ENCODE data around the gene COL27A1.
A peak's percentile ranks its signal among the peaks of the same experiment; 100 is the strongest.

COL27A1 gene

DNA sequence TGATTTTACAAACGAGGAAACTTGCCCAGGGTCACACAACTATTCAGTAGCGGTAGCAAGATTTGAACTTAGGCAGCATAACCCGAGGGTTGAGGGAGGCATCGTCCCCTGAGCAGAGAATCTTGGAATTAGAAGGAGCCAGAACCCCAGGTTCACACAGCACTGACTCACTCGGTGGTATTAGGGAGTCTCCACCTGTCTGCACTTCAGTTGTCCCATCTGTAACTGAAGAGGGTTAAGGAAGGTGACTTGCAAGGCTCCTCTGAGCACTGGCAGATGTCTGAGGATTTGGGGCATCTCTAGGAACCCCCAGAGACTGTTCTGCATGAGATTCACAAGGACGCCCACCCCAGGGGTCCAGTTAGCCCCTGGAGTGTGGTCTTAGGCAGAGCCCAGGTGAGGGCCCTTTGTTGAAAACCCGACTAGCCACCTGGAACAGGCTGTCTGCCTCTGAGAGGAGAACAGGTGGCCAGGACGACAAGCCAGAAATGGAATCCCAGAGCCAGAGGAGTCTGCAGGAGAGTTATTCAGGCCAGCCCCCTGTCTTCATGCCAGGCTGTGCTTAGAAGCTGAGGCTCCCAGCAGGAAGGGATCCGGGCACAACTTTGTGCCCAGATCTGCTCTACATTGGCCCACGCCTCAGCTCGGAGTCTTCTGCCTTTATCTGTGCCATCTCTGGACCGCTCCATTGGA, 117.5 kb downstream of the COL27A1 start:
- no peak for DNase-seq (ENCODE audit: low read depth)

DNA sequence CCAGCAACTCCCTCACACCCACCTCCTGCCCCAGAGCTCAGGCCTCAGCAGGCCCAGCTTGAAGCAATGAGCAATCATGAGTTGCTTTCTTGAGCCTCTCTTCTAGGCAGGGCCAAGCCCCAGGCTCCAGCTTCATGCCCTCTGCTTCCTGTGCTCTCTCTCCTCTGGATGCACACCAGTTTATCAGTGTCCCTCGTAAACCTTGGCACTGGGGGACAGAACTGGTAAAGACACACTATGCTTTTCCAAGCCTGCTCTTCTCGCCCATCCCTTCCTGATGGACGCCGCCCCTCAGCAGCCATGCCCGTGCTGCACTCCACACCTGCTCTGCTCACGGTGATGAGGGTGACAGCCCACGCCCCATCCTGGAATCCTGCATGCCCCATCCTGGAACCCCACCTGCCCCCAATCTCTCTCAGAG, 118.1 kb downstream of the COL27A1 start:
- DNase-seq (ENCODE audit: low read depth), result no peak

DNA sequence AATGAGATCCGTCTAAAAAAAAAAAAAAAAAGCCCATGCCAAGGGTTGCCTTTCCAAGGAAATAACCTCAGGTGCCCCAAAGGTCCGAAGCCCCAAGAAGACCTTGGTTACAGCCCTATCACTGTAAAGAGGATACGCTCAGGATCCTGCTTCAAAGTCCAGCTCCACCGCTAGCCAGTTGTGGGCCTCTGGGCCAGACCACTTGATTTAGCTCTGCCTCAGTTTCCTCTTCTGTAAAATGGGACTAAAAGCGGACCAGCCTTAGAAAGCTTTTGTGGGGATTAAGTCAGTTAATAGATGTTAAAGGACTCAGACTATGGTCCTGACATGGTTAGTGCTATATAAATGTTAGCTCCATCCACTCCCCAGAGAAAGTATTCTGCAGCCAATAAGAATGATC, 118.9 kb downstream of the COL27A1 start:
- DNase-seq (ENCODE audit: low read depth), result no peak

DNA sequence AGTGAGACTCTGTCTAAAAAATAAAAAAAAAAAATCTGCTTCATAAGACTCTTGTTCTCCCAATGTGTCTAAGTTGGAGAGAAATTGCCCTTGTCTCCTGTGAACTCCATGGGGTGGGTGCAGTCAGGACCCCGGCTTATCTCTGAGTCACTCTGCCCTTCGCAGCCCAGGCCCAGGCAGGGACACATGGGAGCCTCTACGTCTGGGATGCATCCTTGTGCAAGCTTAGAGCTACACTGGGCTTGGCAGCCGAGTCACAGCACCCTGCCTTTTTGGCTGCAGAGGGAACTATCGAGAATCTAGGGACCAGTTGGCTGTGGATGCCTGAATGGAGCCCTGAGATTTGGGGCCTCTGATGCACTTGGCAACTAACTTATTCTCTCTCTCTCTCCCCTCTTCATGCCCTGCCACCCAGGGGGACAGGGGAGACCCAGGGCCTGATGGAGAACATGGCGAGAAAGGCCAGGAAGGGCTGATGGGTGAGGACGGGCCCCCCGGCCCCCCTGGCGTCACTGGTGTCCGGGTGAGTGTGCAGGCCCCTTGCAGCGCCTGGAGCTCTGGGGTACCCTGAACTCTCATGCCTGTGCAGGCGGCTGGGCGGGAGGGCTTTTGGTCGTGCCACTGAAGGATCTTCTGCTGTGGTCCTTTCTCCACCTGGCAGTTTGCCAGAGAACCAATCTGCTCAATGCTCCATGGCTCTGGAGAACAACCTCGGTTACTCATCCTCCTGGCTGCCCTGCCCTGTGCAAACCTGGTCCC, 120.1 kb downstream of the COL27A1 start:
- DNase-seq (ENCODE audit: low read depth), result peak; percentile 42

DNA sequence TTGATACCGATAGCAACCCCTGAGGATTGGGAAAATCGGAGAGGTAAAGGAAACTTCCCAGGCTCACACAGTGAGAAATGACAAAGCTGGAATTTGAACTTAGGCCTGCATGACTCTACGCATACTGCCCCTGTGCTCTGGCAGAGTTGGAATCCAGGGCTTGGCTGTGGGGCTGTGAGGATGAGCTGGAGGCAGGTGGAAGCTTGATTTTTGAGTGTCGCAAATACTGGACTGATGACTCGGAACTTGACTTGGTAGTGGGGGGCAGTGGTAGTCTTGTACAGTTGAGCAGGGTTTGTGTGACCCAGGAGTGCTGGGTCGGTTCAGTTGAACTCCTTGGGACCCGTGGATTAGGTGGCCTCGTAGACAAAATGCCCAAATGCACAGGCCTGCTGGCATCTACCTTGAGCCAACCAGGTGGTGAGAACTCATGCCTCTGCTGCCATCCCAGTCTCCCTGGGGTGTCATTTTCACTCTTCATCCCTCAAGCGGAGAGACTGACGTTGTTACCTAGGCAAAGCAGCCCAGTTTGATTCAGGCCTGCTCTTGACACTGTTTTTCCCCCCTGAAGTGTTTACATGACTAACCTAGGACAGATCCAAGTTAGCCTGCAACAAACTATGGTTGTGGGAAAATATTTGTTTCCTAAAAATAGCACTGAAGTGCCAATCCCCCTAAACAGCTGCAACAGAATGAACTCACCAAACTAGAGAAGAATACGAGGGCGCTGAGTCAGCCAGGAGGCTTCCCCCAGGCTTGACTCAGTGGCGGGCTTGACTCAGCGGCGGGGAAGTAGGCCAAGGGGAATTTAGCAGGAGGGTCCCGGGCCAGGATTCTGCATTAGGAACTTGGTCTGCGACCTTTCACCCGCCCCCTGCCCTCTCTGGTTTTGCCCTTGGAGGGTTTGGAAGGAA, 121.8 kb downstream of the COL27A1 start:
- peak; percentile 98 for DNase-seq (ENCODE audit: low read depth)

DNA sequence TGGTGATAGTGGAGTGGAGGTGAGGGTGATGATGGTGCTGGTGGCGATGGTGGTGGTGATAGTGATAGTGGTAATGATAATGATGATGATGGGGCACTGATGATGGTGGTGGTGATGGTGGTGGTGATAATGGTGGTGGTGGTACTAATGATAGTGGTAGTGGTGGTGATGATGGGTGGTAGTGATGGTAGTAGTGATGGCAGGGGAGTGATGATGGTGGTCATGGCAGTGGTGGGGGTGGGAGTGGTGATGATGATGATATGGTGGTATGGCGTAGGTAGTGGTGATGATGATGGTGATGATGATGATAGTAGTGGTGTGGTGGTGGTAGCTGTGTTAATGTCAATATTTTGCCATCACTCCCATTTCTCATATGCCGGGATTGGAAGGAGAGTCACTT, 123.0 kb downstream of the COL27A1 start:
- no peak for DNase-seq (ENCODE audit: low read depth)

DNA sequence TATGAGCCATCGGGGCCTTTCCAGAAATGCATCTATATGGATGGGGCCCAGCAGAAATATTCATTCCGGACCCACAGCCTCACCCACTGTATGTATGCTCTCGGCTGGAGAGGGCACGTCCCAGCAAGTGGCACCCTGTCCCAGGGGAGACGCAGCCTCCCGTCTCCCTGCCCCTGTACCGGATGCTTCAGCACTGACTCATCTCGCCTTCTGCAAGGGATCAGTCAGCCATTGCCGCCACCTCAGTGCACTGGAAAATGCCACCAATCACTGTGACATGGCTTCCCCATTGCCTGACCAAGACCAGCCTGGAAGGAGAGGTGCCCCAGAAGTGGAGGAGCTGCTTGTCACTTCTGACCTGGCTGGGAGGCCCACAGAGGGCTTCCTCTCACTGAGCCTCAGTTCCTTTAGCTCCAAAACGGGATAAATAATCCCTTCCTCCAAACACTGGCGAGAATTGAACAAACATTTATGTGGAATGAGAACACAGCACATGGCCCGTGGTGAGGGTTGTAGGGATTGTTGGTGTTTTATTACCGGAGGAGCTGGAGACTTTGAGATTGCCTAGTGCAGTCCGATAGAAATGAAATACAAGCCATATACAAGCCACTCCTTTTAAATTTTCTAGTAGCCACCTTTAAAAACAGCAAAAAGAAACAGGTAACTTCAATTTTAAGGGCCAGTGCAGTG, 123.7 kb downstream of the COL27A1 start:
- peak; percentile 95 for DNase-seq (ENCODE audit: low read depth)

DNA sequence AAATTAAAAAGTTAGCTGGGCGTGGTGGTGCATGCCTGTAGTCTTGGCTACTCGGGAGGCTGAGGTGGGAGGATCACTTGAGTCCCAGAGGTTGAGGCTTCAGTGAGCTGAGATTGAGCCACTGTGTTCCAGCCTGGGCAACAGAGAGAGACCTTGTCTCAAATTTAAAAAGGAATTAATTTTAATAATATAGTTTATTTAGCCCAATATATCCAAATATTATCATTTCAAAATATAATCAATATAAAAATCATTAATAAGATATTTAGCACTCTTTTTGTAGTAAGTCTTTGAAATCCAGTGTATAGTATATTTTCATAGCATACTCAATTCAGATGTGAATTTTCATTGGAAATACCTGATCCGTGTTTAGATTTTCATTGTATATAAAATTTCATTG, 124.4 kb downstream of the COL27A1 start:
- no peak for DNase-seq (ENCODE audit: low read depth)

DNA sequence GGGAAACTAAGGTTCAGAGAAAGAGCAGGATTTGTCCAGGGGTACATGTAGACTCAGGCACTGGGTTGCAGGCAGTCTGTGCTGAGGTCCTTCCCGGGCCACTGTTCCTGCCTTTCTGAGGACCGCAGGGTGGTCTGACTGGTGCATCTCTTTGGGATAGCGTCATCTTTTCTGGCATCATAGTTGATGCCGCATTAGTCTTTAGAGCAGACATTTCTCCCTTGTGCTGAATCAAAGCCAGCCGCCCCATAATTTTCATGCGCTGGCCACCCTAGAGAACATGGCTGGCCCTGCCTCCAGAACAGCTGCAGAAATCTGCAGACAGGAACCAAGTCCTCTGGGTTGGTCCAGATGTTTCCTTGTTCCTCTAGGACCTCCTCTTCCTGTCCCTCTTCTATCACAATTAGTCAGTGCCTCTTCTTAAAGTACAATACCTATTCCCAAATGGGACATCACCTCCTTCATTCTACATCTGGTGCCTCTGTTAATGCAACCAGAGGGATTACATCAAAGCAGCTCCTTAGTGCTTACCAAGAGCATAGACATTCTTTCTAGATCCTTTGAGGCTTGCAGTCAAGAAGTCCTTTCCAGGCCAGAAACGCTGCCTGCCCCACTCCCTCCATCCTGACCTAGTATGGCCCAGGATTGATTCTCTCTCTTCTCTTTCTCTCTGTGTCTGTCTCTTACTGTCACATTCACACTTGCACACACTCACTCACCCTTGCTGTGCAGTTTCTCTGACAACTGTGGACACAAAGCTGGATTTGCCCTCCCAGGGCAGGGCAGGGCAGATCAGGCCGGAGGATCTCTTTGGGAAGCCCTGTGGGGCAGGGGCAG, 125.5 kb downstream of the COL27A1 start:
- peak; percentile 69 for DNase-seq (ENCODE audit: low read depth)

DNA sequence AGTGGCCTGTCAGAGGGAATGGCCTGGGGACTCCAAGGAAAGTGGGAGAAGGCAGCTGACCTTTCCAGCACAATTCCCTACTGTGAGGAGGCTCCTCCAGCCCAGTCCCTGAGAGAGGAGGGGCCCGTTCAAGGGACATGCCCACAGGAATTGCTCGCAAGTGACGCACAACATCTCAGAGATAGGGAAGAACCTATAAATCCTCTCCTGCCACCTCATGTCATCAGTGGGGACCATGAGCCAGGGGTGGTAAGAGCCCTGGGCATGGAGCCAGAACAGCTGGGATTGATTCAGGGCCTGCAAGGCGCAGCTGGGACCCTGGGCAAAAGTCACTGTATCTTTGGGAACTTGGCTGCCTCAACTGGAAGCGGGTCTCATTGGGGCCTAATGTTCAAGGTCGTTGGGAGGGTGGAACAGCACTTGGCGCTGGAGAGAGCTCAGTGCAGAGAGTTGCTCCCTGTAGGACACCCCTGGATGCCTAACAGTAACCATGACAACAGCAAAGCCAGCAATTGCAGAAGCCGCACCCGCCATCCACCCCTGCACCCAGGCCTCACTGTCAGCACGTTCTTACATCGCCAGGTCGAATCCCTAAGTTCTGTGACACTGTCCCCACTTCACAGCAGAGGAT, 126.3 kb downstream of the COL27A1 start:
- peak; percentile 76 for DNase-seq (ENCODE audit: low read depth)

DNA sequence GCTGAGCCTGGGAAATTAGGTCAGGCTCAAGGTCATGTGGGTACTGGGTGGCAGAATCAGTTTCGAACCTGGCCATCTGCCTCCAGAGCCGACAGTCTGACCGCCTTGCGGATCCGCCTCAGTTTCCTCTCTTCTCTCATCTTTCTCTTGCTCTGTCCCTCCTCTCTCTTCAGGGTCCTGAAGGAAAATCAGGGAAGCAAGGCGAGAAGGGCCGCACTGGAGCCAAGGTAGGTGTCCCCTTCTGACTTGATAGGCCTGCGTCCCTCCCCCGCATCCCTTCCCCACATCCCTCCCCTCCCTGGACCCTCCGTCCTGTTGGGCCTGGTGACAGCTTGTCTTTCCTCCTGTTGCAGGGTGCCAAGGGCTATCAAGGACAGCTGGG, 126.8 kb downstream of the COL27A1 start:
- DNase-seq (ENCODE audit: low read depth), result no peak

DNA sequence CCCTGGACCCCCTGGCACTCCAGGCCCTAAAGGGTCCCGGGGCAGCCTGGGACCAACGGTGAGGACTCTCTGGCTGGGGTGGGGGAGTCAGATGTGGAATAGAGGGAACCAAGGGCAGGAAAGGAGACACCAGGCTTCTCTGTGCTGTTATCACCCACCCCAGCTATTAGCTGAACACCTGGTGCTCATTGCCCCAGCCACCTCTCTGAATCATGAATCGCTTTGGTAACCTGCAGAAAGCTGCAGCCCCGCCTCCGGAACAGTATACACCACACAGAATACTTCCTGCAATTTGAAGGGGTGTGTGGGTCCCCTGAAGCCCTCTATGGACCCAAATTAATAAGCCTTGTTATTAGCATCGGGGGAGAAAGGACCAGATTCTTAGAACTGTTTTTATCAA, 127.2 kb downstream of the COL27A1 start:
- no peak for DNase-seq (ENCODE audit: low read depth)

DNA sequence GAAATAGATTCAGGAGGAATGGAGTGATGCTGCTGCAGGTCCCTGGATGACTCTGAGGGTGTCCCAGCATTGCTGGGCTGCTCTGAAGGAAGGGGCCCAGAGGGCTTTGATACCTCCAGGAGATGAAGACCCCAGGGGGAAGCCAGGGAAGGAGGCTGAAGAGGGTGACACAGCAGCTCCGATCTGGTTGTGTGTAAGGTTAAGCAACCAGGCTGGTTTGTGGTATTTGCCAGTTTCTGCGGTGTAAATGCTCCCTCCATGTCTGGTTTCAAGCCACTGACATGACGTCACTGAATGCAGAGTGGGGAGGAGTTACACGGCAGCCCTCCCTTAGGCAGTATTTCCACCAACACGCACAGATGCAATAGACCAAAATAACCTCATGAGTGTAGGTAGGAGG, 127.6 kb downstream of the COL27A1 start:
- peak; percentile 95 for DNase-seq (ENCODE audit: low read depth)

DNA sequence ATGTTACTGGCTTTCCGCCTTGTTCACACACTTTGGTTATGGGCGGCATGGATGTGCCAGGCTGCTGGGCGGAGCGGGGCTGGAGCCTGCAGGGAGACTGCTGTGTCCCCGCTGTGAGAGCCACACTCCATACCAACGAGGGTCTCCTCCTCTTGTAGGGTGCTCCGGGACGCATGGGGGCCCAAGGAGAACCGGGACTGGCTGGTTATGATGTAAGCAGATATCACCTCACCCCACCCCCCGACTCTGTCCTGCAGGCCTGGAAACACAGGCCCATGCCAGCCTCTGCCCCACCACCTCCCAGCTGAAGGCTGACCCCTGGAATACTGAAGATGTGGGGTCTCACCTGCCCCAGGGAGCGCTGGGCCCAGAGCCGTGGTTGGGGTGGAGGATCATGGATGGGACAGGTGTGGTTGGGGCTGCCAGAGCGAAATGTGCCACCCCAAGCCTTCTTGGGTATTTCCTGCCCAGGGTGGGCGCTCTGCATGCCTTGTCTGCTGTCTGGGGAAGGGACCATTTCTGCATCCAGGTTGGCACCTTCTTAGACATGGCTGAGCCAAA, 128.3 kb downstream of the COL27A1 start:
- DNase-seq (ENCODE audit: low read depth), result no peak

DNA sequence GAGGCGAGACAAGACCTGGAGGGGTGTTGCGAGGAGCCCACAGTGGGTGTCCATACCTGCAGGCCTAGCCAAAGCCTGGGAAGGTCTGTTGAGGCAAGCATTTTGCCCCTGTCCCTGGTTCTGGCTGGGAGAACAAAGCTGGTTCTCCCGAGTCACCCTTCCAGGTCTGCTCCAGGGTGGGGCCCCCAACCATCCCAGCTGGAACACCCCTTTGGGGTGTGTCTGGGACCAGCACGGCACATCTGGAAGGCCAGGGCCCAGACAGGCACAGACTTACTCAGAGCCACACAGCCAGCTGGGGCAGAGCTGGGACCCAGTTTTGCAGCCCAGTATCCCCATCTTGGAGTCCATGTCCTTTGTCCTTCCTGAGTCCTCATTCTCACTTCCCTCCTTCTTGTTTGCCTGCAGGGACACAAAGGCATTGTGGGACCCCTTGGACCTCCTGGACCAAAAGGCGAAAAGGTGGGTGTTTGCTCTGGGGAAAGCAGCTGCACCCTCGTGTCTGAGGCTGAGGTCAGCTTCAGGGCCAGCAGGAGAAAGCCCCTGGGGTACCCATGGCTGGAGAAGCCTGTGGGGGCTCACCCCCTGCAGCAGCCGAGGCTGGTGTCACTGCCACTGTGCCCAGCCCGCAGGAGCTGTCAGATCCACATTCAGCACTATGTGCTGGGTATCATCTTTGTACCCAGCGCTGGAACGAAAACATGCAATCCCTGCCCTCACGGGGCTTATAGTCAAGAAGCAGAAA, 129.2 kb downstream of the COL27A1 start:
- no peak for DNase-seq (ENCODE audit: low read depth)

DNA sequence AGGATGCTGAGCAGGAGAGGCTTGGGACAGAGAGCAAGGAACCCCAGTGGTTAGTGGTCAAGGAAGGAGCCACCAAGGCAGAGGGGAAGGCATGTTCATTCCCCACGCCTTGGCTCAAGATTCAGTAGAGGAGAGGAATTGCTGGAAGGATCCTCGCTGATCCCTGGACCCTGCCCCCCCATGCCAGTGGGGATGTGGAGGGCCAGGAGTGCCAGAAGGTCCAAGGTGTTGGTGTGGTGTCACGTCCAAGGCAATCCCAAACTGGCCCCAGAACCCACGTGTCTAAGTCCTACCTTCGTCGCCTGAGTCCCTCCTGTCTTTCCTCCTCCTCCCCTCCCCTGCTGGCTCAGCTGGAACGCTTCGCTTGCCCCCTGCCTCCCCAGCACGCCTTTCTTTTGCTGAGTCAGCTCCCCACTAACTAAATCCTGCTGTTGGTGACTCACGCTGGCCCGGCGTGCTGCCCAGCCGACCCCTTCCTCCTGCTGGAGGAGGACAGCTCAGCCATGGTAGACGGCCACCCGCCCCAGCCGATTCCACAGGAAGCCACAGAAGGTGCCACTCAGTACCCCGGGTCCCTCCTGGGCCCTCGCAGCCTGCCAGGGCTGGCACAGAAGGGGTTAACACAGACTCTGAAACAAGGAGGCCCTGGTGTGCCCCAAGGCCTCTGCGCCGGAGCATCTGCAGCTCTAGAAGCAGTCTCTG, 130.0 kb downstream of the COL27A1 start:
- peak; percentile 95 for DNase-seq (ENCODE audit: low read depth)

DNA sequence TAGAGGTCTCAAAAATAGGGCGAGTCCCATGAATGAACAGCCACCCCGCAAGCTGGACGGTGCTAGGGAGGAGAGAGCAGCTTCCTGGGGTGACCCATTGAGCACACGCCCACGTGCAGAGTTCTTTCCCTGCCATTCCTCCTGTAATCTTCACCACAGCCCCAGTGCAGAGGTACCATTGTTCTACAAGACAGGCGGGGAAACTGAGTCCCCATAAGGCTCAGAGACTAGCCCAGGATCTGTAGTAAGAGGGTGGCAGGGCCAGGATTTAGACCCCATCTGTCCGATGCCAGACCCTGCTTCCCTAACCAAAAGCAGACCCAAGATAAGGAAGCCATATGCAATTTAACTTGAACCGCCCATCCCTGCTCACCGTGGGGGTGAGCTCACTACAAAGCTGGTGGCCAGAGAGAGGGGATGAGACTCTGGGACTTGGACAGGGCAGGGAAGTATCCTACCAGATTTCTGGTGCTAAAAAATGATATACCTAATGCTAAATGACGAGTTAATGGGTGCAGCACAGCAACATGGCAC, 130.9 kb downstream of the COL27A1 start:
- no peak for DNase-seq (ENCODE audit: low read depth)

DNA sequence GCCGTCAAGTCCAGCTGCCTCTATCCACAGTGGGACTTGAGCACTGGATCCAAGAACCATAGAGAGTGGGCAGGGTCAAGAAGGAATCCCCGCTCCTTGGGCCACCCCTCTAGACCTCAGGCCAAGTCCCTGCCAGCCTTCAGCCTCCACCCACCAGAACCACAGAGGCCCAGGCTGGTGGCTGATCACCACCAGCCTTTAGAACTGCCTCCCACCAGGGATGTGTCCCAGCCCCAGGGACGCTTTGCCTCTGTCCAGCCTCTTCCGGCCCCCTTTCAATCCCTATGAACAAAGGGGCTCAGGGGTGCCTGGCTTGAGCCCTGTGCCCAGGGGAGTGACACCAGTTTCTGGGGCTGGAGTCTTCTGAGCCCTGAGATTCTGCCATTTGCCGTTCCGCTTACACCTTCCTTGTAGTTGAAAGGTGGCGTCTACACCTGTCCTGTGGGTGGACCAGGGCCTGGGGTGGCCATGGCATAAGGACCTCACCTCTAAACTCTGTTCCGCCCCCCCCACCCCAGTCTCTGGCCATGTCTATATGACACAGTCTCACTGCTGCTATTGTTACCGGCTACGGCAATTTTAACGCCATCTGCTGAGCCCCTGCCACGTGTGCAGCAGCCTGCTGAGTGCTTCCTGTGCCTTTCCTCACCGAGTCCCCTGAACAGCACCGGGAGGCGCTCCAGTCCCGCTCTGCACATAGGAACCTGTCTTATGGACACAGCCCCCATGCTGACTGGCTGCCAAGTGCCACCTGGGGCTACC, 131.8 kb downstream of the COL27A1 start:
- DNase-seq (ENCODE audit: low read depth), result no peak
